Subcutaneous abdominal adipose tissue (tissue), 5 donors: ENCODE measurements around the gene CNOT1.

Source experiments
- H3K27ac ChIP-seq: one replicate; pipeline ENCODE4 v1.7.0; 2013; ENCODE audit warnings: low read depth, mild to moderate bottlenecking, inconsistent platforms, low read length, moderate library complexity
- H3K27me3 ChIP-seq, 5 donors: one replicate each; pipeline ENCODE4 v1.7.0; 2013; ENCODE audit warnings: low read length in 5 of 5, inconsistent platforms in 1 of 5; ENCODE audit not compliant: control insufficient read depth in 5 of 5, insufficient read depth in 4 of 5
- H3K36me3 ChIP-seq, 5 donors: one replicate each; pipeline ENCODE4 v1.7.0; 2013; ENCODE audit warnings: low read length in 5 of 5; ENCODE audit not compliant: control insufficient read depth in 5 of 5, insufficient read depth in 5 of 5
- H3K4me1 ChIP-seq, 5 donors: one replicate each; pipeline ENCODE4 v1.7.0; 2013; ENCODE audit warnings: low read length in 5 of 5, mild to moderate bottlenecking in 3 of 5, moderate library complexity in 1 of 5; ENCODE audit not compliant: control insufficient read depth in 5 of 5, insufficient read depth in 5 of 5
- H3K4me3 ChIP-seq, 5 donors: one replicate each; pipeline ENCODE4 v1.7.0; 2013; ENCODE audit warnings: low read length in 5 of 5, low read depth in 1 of 5
- H3K9ac ChIP-seq, 5 donors: one replicate each; pipeline ENCODE4 v1.7.0; 2013; ENCODE audit warnings: low read length in 5 of 5, mild to moderate bottlenecking in 4 of 5, moderate library complexity in 3 of 5
- H3K9me3 ChIP-seq, 5 donors: one replicate each; pipeline ENCODE4 v1.7.0; 2013; ENCODE audit warnings: low read length in 5 of 5; ENCODE audit not compliant: control insufficient read depth in 5 of 5
- donor health status: healthy.
- donor health status: healthy.
- donor health status: healthy.
- donor health status: healthy.
- donor health status: healthy.

CNOT1 gene

DNA sequence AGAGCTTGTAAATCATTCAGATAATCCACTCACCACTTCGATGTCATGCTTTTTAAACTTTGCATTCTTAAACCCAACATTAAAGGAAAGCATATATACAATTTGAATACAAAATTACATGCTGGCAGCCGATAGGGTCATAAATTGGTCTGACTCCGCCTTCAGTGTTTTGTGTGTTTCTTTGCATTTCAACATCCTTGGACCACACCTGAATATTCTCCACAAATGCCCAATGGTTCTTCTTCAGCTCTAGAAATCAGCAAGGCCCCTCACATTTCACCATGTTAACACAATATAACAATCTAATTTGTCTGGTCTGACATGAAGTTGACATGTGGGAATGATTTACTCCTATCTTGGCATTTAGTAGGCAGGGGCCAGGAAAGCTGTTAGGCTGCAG lies 97.2 kb downstream of the CNOT1 start:
- H3K9ac ChIP-seq, result no peak overlapping the region
- no peaks in the 10 kb centered on the region for H3K4me1 ChIP-seq
- no peaks in the 10 kb centered on the region for H3K9me3 ChIP-seq
- H3K27ac ChIP-seq, result no peak overlapping the region
- peaks cover 70 to 97% (median 87%) of the 10 kb centered on the region in 5 donors for H3K36me3 ChIP-seq
- H3K27me3 ChIP-seq, result no peaks in the 10 kb centered on the region
- H3K4me3 ChIP-seq, result no peak overlapping the region

- no peak overlapping the region for H3K9ac ChIP-seq
- no peaks in the 10 kb centered on the region for H3K27me3 ChIP-seq
- peaks cover 66 to 92% (median 84%) of the 10 kb centered on the region in 5 donors for H3K36me3 ChIP-seq
- no peaks in the 10 kb centered on the region for H3K4me1 ChIP-seq
- H3K27ac ChIP-seq, result no peak overlapping the region
- no peak overlapping the region for H3K4me3 ChIP-seq
- H3K9me3 ChIP-seq, result no peaks in the 10 kb centered on the region
These were observed 99.4 kb downstream of the CNOT1 start for GRCh38 chr16:58530179-58530578.

DNA sequence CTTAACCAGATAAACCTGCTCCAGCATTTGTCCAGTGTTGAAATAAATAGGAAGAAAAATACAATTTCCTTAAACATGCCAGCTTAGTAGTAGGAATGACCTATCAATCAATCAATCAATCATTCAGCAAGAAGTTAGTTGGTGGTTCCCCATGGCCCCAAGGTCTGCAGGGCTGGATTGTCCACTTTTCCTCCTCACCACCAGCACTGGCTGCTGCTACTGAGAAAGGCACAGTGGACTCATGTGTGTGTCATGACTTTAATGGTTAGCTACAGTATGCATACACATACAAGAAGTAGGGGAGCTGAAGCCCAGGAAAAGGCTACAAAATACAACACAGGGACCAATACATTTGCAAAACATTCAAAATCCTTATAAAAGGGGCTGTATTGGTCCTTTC lies 109.9 kb downstream of the CNOT1 start:
- H3K27ac ChIP-seq, result no peak overlapping the region
- H3K4me1 ChIP-seq, result peaks cover 1 to 16% (median 15%) of the 10 kb centered on the region in 5 donors
- H3K9me3 ChIP-seq, result no peaks in the 10 kb centered on the region
- no peak overlapping the region for H3K9ac ChIP-seq
- H3K27me3 ChIP-seq, result no peaks in the 10 kb centered on the region
- no peak overlapping the region for H3K4me3 ChIP-seq
- H3K36me3 ChIP-seq, result peaks cover 45 to 77% (median 68%) of the 10 kb centered on the region in 5 donors

- H3K36me3 ChIP-seq, result peaks cover 39 to 69% (median 61%) of the 10 kb centered on the region in 5 donors
- no peaks in the 10 kb centered on the region for H3K27me3 ChIP-seq
- H3K9ac ChIP-seq, result no peak overlapping the region
- peaks cover 1 to 21% (median 18%) of the 10 kb centered on the region in 5 donors for H3K4me1 ChIP-seq
- no peak overlapping the region for H3K4me3 ChIP-seq
- H3K9me3 ChIP-seq, result no peaks in the 10 kb centered on the region
- H3K27ac ChIP-seq, result no peak overlapping the region
These were observed 110.7 kb downstream of the CNOT1 start for GRCh38 chr16:58518980-58519368.

DNA sequence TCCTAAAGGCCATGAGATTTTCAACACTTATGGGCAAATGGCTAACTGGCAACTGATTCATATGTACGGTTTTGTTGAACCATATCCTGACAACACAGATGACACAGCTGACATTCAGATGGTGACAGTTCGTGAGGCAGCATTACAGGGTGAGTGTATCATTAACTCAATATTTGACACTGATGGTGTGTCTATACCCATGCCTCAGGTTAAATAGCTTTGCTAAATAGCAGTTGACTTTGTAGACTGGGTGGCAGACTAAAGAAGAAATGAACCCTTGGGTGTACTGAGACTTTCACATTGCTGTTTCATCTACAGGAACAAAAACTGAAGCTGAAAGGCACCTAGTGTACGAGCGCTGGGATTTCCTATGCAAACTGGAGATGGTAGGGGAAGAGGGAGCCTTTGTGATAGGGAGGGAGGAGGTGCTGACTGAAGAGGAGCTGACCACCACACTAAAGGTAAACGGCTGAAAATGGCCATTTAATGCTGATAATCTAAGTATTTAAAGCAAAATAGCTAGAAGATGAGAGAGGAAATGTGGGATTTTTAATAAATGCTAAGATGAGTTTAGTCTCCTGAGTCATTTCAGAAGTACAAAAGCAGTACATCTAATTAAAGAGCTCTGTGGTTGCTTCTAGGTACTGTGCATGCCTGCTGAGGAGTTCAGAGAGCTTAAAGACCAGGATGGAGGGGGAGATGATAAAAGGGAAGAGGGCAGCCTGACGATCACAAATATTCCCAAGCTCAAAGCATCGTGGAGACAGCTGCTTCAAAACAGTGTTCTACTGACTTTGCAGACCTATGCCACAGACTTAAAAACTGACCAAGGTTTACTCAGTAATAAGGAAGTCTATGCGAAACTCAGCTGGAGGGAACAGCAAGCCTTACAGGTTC lies 111.3 kb downstream of the CNOT1 start:
- H3K9me3 ChIP-seq, result no peaks in the 10 kb centered on the region
- H3K27ac ChIP-seq, result no peak overlapping the region
- H3K4me3 ChIP-seq, result no peak overlapping the region
- peaks cover 35 to 63% (median 56%) of the 10 kb centered on the region in 5 donors for H3K36me3 ChIP-seq
- no peak overlapping the region for H3K9ac ChIP-seq
- peaks cover 1 to 21% (median 18%) of the 10 kb centered on the region in 5 donors for H3K4me1 ChIP-seq
- H3K27me3 ChIP-seq, result no peaks in the 10 kb centered on the region

DNA sequence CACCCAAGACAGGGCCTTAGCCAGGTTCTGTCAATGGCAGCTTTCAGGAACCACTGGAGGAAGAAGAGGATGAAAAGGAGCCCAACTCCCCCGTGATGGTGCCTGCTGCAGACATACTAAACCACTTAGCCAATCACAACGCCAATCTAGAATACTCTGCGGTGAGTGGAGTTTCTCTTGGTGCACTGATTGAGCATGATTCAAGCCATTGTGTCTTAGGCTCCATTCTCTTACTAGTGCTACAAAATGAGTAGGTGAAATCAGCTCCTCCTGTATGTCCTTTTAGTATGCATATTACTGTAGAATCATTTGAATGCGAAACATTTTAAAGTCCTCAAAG lies 112.9 kb downstream of the CNOT1 start:
- H3K4me1 ChIP-seq, result peaks cover 1 to 25% (median 18%) of the 10 kb centered on the region in 5 donors
- H3K9me3 ChIP-seq, result no peaks in the 10 kb centered on the region
- H3K27ac ChIP-seq, result no peak overlapping the region
- no peaks in the 10 kb centered on the region for H3K27me3 ChIP-seq
- H3K4me3 ChIP-seq, result no peak overlapping the region
- peak overlapping the region in 2 of 5 donors; percentile 21 to 65 for H3K9ac ChIP-seq
- H3K36me3 ChIP-seq, result peaks cover 26 to 47% (median 42%) of the 10 kb centered on the region in 5 donors

DNA sequence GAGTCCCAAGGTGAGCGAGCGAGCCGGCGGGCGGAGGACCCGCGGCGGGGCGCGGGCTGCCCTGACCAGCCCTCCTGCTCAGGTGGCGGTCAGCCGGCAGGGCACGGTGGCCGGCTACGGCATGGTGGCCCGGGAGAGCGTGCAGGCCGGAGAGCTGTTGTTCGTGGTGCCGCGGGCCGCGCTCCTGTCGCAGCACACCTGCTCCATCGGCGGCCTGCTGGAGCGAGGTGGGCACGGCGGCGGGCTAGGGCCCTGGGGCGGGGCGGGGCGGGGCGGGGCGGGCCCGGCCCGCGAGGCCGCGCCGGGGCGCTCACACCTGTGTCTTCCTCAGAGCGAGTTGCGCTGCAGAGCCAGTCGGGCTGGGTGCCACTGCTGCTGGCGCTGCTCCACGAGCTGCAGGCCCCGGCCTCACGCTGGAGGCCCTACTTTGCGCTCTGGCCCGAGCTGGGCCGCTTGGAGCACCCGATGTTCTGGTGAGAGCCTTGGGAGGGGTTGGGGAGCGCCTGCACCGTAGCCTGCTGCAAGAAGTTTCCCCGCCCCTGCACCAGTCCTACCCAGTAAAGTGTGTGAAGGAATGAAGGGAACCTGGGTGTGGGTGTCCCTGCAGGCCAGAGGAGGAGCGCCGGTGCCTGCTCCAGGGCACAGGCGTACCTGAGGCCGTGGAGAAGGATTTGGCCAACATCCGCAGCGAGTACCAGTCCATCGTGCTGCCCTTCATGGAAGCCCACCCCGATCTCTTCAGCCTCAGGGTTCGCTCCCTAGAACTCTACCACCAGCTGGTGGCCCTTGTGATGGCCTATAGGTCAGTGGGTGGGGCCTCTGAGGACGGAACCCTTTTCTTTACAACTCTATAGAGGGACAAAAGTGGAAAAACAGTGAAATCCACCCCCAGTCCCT lies 113.5 kb downstream of the CNOT1 start:
- Histone ChIP-seq H3K9me3 (no peaks in the 10 kb centered on the region), H3K4me1 (peaks cover 1 to 26% (median 18%) of the 10 kb centered on the region in 5 donors), H3K36me3 (peaks cover 22 to 41% (median 36%) of the 10 kb centered on the region in 5 donors), H3K27ac (peak overlapping the region; percentile 58), H3K27me3 (no peaks in the 10 kb centered on the region), H3K4me3 (peak overlapping the region in 4 of 5 donors; percentile 75 to 93 (median 87)), H3K9ac (peak overlapping the region in 4 of 5 donors; percentile 58 to 83 (median 64))

- peaks cover 1 to 26% (median 18%) of the 10 kb centered on the region in 5 donors for H3K4me1 ChIP-seq
- peak within 1 kb of the TSS; percentile 7 to 83 (median 64) for H3K9ac ChIP-seq
- H3K9me3 ChIP-seq, result no peaks in the 10 kb centered on the region
- H3K36me3 ChIP-seq, result peaks cover 15 to 33% (median 27%) of the 10 kb centered on the region in 5 donors
- H3K27me3 ChIP-seq, result no peaks in the 10 kb centered on the region
- H3K4me3 ChIP-seq, result peak within 1 kb of the TSS; percentile 63 to 93 (median 86)
- H3K27ac ChIP-seq, result peak within 1 kb of the TSS; percentile 58
These were observed 114.3 kb downstream of the CNOT1 start, which contains the start of gene SETD6 for GRCh38 chr16:58515125-58515870. SETD6 (plus strand) TSS chr16:58515517; CDS start chr16:58515538, 21 bp downstream.

- no peak overlapping the region for H3K27ac ChIP-seq
- H3K9me3 ChIP-seq, result no peaks in the 10 kb centered on the region
- H3K36me3 ChIP-seq, result peaks cover 10 to 18% (median 14%) of the 10 kb centered on the region in 5 donors
- H3K27me3 ChIP-seq, result peaks cover 0 to 3% (median 0%) of the 10 kb centered on the region in 5 donors
- H3K4me3 ChIP-seq, result no peak overlapping the region
- H3K4me1 ChIP-seq, result peaks cover 1 to 26% (median 18%) of the 10 kb centered on the region in 5 donors
- H3K9ac ChIP-seq, result no peak overlapping the region
These were observed 115.8 kb downstream of the CNOT1 start for GRCh38 chr16:58513874-58514273.
